Astrocyte of the cerebellum (primary cell): ENCODE data around the gene MISP3.

Experiments
- DNase-seq: peaks from one replicate; pipeline ENCODE4 v3.0.0-alpha.2; 2011; ENCODE audit warnings: low read depth
- H3K4me3 ChIP-seq: 2 replicates; pipeline ENCODE4 v1.5.1; 2011; ENCODE audit warnings: mild to moderate bottlenecking, low read depth, low read length, moderate library complexity
- CTCF ChIP-seq: IDR thresholded peaks from 2 replicates; pipeline ENCODE4 v1.5.1; 2012; ENCODE audit warnings: low read length, low read depth, moderate library complexity, mild to moderate bottlenecking; ENCODE audit errors: missing control alignments
- in situ Hi-C: cut with HindIII; loops from 2 replicates; pipeline ENCODE4 v1.10.0; 2017; ENCODE audit warnings: low sequenced_read_pairs

MISP3 gene

GRCh38 chr19:14116918-14117578, 44.5 kb downstream of the MISP3 start:
- TF ChIP-seq CTCF: no peak
- in situ Hi-C loops: no loop called here
- peak overlapping the region; percentile 88 for H3K4me3 ChIP-seq
- no peak for DNase-seq

GRCh38 chr19:14117668-14118164, 45.1 kb downstream of the MISP3 start, which contains the start of gene PRKACA:
TSS of gene PRKACA (minus strand) at chr19:14117762. CDS start at chr19:14117547, 215 bp downstream.
- TF ChIP-seq CTCF: no peak
- in situ Hi-C loops: no loop called here
- peak; percentile 98 for DNase-seq
- H3K4me3 ChIP-seq: peak within 1 kb of the TSS; percentile 88

- TF ChIP-seq CTCF: no peak
- peak overlapping the region; percentile 44 for H3K4me3 ChIP-seq
- no peak for DNase-seq
- in situ Hi-C loops: no loop called here
These were observed 45.8 kb downstream of the MISP3 start for GRCh38 chr19:14118165-14119051.

GRCh38 chr19:14119146-14119545, 46.6 kb downstream of the MISP3 start:
- in situ Hi-C loops: no loop called here
- no peak for DNase-seq
- TF ChIP-seq CTCF: no peak
- peak overlapping the region; percentile 44 for H3K4me3 ChIP-seq

- DNase-seq: no peak
- no peak overlapping the region for H3K4me3 ChIP-seq
- in situ Hi-C loops: no loop called here
- TF ChIP-seq CTCF: no peak
These were observed 47.3 kb downstream of the MISP3 start for GRCh38 chr19:14119644-14120496.

GRCh38 chr19:14120497-14120780, 47.9 kb downstream of the MISP3 start:
- in situ Hi-C loops: no loop called here

More at GRCh38 chr19:14120497-14120780, 47.9 kb downstream of the MISP3 start:
- no peak for TF ChIP-seq CTCF
- DNase-seq: no peak
- H3K4me3 ChIP-seq: no peak overlapping the region
